A549 (cell line): ENCODE measurements around the gene TXN. TPM values are rescaled to one million over a fixed set of nuclear protein-coding genes. Genes with fewer than 3 reads are reported as not detected.

ENCODE experiments used
- ATAC-seq, 2 experiments: fragments of 200-7000 bp in 1 of 2; fragments of >200 bp in 1 of 2; cut with Nextera tagmentation in 1 of 2; cut with Tn5 transposase in 1 of 2; 3 replicates each; pipeline versions ENCODE4 v1.8.0 to v1.9.1; 2018 to 2020; ENCODE audit warnings: mild to moderate bottlenecking in 1 of 2, moderate library complexity in 1 of 2
- CTCF ChIA-PET: fragments of 300-600 bp; sonication (Branson Sonifier 250); formaldehyde crosslinking; extraction: SDS; loops from one replicate; lab custom pipeline; 2021; ENCODE audit warnings: antibody characterized with exemption, inconsistent platforms; lab: Yijun Ruan, JAX
- POLR2A ChIA-PET: fragments of 350-600 bp; formaldehyde crosslinking; extraction: SDS; loops from one replicate; lab custom pipeline; 2021; ENCODE audit warnings: antibody characterized with exemption, inconsistent platforms; lab: Yijun Ruan, JAX
- DNase-seq, 2 experiments: peaks; one replicate each; pipeline versions ENCODE4 v3.0.0 to v3.0.0-alpha.2; 2011 to 2016; ENCODE audit warnings: low read depth in 1 of 2, low spot score in 1 of 2
- FAIRE-seq: peaks from 2 replicates; lab custom pipeline; 2011; peaks lifted over from hg19 to GRCh38; lab: Jason Lieb, UNC
- H3K27ac ChIP-seq, 2 experiments: fragments of >200 bp; sonication (Bioruptor Twin); formaldehyde crosslinking; 3 replicates each; pipeline ENCODE4 v1.5.1; 2016 to 2017
- H3K4me1 ChIP-seq: fragments of >200 bp; sonication (Bioruptor Twin); formaldehyde crosslinking; 3 replicates; pipeline ENCODE4 v1.6.1; 2016
- H3K4me2 ChIP-seq: fragments of >200 bp; sonication (Bioruptor Twin); formaldehyde crosslinking; 3 replicates; pipeline ENCODE4 v1.6.1; 2016
- H3K4me3 ChIP-seq: fragments of >200 bp; sonication (Bioruptor Twin); formaldehyde crosslinking; 3 replicates; pipeline ENCODE4 v1.5.1; 2016
- H3K9me3 ChIP-seq: fragments of >200 bp; sonication (Bioruptor Twin); formaldehyde crosslinking; 3 replicates; pipeline ENCODE4 v1.6.1; 2016
- CHD2 ChIP-seq: fragments of 150-350 bp; IDR thresholded peaks from 2 replicates; pipeline ENCODE4 v1.6.1; 2014; ENCODE audit warnings: low read length; ENCODE audit not compliant: partially characterized antibody
- CHD4 ChIP-seq: fragments of 200-600 bp; sonication (generic); IDR thresholded peaks from 2 replicates; pipeline ENCODE4 v1.6.1; 2016; ENCODE audit warnings: antibody characterized with exemption, mild to moderate bottlenecking, borderline replicate concordance
- EHF ChIP-seq: fragments of 250-450 bp; sonication (Bioruptor Pico); IDR thresholded peaks from 2 replicates; pipeline ENCODE4 v1.5.0; 2020; ENCODE audit warnings: mild to moderate bottlenecking
- EP300 ChIP-seq, 2 experiments: fragments of >200 bp; sonication (Bioruptor Twin); formaldehyde crosslinking; IDR thresholded peaks; 2 replicates in 1 of 2; 3 replicates in 1 of 2; pipeline ENCODE4 v1.6.1; 2016 to 2017
- FOSB ChIP-seq: fragments of 250-450 bp; sonication (Bioruptor Pico); IDR thresholded peaks from 2 replicates; pipeline ENCODE4 v1.5.0; 2020; ENCODE audit warnings: mild to moderate bottlenecking, moderate library complexity
- FOXS1 ChIP-seq: fragments of 250-450 bp; sonication (Bioruptor Pico); IDR thresholded peaks from 2 replicates; pipeline ENCODE4 v1.5.0; 2020; ENCODE audit warnings: mild to moderate bottlenecking, moderate library complexity
- GATA3 ChIP-seq: IDR thresholded peaks from 2 replicates; pipeline ENCODE4 v1.6.1; 2012; ENCODE audit warnings: borderline replicate concordance
- HDAC2 ChIP-seq: fragments of 200-600 bp; sonication (generic); IDR thresholded peaks from 2 replicates; pipeline ENCODE4 v1.6.1; 2016
- HEYL ChIP-seq: fragments of 250-450 bp; sonication (Bioruptor Pico); IDR thresholded peaks from 2 replicates; pipeline ENCODE4 v1.8.0; 2021; ENCODE audit warnings: mild to moderate bottlenecking, moderate library complexity
- HOXA7 ChIP-seq: fragments of 250-450 bp; sonication (Bioruptor Pico); IDR thresholded peaks from 2 replicates; pipeline ENCODE4 v1.5.0; 2020; ENCODE audit warnings: mild to moderate bottlenecking, moderate library complexity
- HOXB13 ChIP-seq: fragments of 250-450 bp; sonication (Bioruptor Pico); IDR thresholded peaks from 2 replicates; pipeline ENCODE4 v1.5.0; 2020; ENCODE audit warnings: low read depth, mild to moderate bottlenecking, moderate library complexity
- HOXB5 ChIP-seq: fragments of 250-450 bp; sonication (Bioruptor Pico); IDR thresholded peaks from 2 replicates; pipeline ENCODE4 v1.5.0; 2020; ENCODE audit warnings: mild to moderate bottlenecking, moderate library complexity
- JUNB ChIP-seq: fragments of >200 bp; sonication (Bioruptor Twin); formaldehyde crosslinking; IDR thresholded peaks from 2 replicates; pipeline ENCODE4 v1.6.1; 2016
- KDM5A ChIP-seq: fragments of 200-600 bp; sonication (generic); IDR thresholded peaks from 2 replicates; pipeline ENCODE4 v1.6.1; 2016; ENCODE audit warnings: antibody characterized with exemption, mild to moderate bottlenecking
- MAFK ChIP-seq: fragments of 450-650 bp; IDR thresholded peaks from 2 replicates; pipeline ENCODE4 v1.6.1; 2014; ENCODE audit not compliant: partially characterized antibody
- MAZ ChIP-seq: fragments of 150-350 bp; IDR thresholded peaks from 2 replicates; pipeline ENCODE4 v1.6.1; 2014; ENCODE audit warnings: antibody characterized with exemption, low read depth, low read length, borderline replicate concordance
- NFE2L2 ChIP-seq: fragments of 150-350 bp; conservative IDR thresholded peaks from 2 replicates; pipeline ENCODE4 v1.6.1; 2014; ENCODE audit warnings: low read length
- NR3C1 ChIP-seq: fragments of >200 bp; sonication (Bioruptor Twin); formaldehyde crosslinking; IDR thresholded peaks from 3 replicates; pipeline ENCODE4 v1.6.1; 2017
- PHF8 ChIP-seq: fragments of 200-600 bp; sonication (generic); IDR thresholded peaks from 2 replicates; pipeline ENCODE4 v1.6.1; 2016; ENCODE audit warnings: low read depth, mild to moderate bottlenecking, antibody characterized with exemption, moderate library complexity, borderline replicate concordance
- POLR2A ChIP-seq: IDR thresholded peaks from 2 replicates; pipeline ENCODE4 v1.6.1; 2012; ENCODE audit warnings: mild to moderate bottlenecking, low read length
- RNF2 ChIP-seq: fragments of 200-600 bp; sonication (generic); IDR thresholded peaks from 2 replicates; pipeline ENCODE4 v1.6.1; 2016; ENCODE audit warnings: low read depth, mild to moderate bottlenecking, antibody characterized with exemption, moderate library complexity, borderline replicate concordance
- SMC3 ChIP-seq: fragments of >200 bp; sonication (Bioruptor Twin); formaldehyde crosslinking; IDR thresholded peaks from 3 replicates; pipeline ENCODE4 v1.6.1; 2018; ENCODE audit warnings: inconsistent platforms
- SREBF2 ChIP-seq: fragments of 450-650 bp; IDR thresholded peaks from 2 replicates; pipeline ENCODE4 v1.6.1; 2014; ENCODE audit warnings: mild to moderate bottlenecking, moderate library complexity
- ZFP36 ChIP-seq: fragments of 450-650 bp; IDR thresholded peaks from 2 replicates; pipeline ENCODE4 v1.6.1; 2014; ENCODE audit warnings: borderline replicate concordance; ENCODE audit not compliant: partially characterized antibody
- WGBS: methylation state at CpG from one replicate; pipeline ENCODE4 v1.1.6; 2017; ENCODE audit errors: missing lambda C conversion rate; 5-methylcytosine and 5-hydroxymethylcytosine counted together
- polyA plus RNA-seq, 4 experiments: library from polyadenylated mRNA; depleted of rRNA in 3 of 4; stranded (reverse); fragments of >200 nt; fragmentation: RNase III in 1 of 4; extraction: RNeasy Plus Mini Kit Qiagen cat#74134 plus additional on column Dnase treatment in 1 of 4; gene quantifications; 2 replicates in 3 of 4; 3 replicates in 1 of 4; pipeline ENCODE4 v1.2.3, GENCODE V29; 2011 to 2017
- TF ChIP-seq, protein P1 (sequence below): fragments of >200 bp; sonication (Bioruptor Twin); formaldehyde crosslinking; IDR thresholded peaks from 2 replicates; pipeline ENCODE4 v1.6.1; 2016
- TF ChIP-seq, protein P2 (sequence below): fragments of 450-650 bp; IDR thresholded peaks from 2 replicates; pipeline ENCODE4 v1.6.1; 2014; ENCODE audit warnings: antibody characterized with exemption
- TF ChIP-seq, protein P3 (sequence below): IDR thresholded peaks from 2 replicates; pipeline ENCODE4 v1.6.1; 2012
- TF ChIP-seq, protein P4 (sequence below): IDR thresholded peaks from 2 replicates; pipeline ENCODE4 v1.6.1; 2012; ENCODE audit warnings: low read depth, borderline replicate concordance
- TF ChIP-seq, protein P5 (sequence below): IDR thresholded peaks from 2 replicates; pipeline ENCODE4 v1.6.1; 2012
- TF ChIP-seq, protein P6 (sequence below): fragments of >200 bp; sonication (Bioruptor Twin); formaldehyde crosslinking; IDR thresholded peaks from 3 replicates; pipeline ENCODE4 v1.5.1; 2016

Gene TXN
- polyA plus RNA-seq, 2 of the 4 experiments (the other 2 are of a cell fraction), result 1,309 to 1,626 TPM

DNA sequence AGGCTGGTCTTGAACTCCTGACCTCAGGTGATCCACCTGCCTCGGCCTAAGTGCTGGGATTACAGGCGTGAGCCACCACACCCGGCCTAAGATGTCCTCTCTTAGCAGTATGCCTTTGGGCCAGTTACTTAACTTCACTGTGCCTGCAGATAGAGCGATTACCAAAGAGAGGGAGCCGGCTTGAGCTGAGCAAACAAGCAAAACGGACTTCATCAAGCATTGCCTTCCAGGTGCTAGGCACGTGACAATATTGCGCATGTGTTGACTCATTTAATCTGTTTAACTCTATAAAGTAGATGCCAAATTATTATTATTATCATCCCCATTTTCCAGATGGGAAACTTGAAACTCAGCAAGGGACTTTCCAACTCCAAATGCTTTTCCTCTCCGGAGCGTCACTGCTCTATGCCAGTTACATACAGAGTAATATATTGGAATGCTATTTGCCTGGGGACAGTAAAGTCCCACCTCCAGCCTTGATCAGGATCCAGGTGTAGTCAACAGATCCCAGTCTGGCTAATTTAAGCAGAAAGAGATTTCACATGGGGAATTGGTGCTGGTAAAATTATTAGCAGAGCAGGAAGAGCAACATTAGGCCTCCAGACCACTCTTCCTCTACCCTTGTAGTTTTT is 42.8 kb downstream of the TXN start:
- ATAC-seq (no peak), DNase-seq (no peak), FAIRE-seq (no peak)
- Histone ChIP-seq H3K27ac (no peak overlapping the region), H3K9me3 (no peaks in the 10 kb centered on the region), H3K4me1 (peaks cover 6% of the 10 kb centered on the region; the same call in 2 of the 3 replicates), H3K4me2 (no peak overlapping the region), H3K4me3 (no peak overlapping the region)
- POLR2A ChIA-PET, result no interaction called here
- TF ChIP-seq EP300 (IDR thresholded peaks at IDR 0.05), result no peak
- 79% methylated on average over 10 of the region's 10 CpGs for WGBS
- CTCF ChIA-PET, result interaction anchor here (0.9 to 10.0 kb wide), 5 partner anchors 26 to 410 kb away, joined by 3 to 196 read pairs (median 4); no protein-coding TSS in a partner anchor

DNA sequence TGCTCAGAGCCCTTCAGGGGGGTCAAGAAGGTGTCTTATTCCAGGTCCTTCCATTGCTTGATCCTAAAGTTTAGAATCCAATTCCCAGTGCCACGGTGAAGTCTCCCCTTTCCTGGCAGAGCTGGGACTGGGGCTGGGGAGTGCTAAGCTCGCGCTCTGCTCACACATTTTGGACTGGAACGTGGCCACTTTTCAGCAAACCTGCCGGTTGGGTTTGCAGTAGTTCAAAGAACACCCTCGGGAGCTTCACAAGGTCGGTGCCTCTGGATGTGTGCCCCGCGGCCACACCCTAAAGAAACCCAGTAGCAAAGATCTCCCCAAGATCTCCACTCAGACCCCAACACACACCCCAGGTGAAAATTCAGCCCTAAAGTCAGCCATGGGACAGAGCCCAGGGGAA is 48.3 kb downstream of the TXN start, which contains the start of gene C9orf152:
TSS of gene C9orf152 (minus strand) at position 129 of the 400 bp plus-strand sequence. CDS start 580 bp downstream, outside the sequence.
- H3K4me1 ChIP-seq, result peaks cover 10% of the 10 kb centered on the region; the same call in 2 of the 3 replicates
- ATAC-seq (no peak), DNase-seq (no peak), FAIRE-seq (no peak)
- H3K27ac ChIP-seq, result peak within 1 kb of the TSS; percentile 3 to 48; a peak in 3 of 6 replicates
- WGBS, result 61% methylated on average over 9 of the region's 9 CpGs
- ChIA-PET CTCF (interaction anchor here (1.6 to 5.5 kb wide), 4 partner anchors 11 to 220 kb away, joined by 3 to 23 read pairs (median 8); no protein-coding TSS in a partner anchor), POLR2A (no interaction called here)
- no peak within 1 kb of the TSS for H3K4me3 ChIP-seq
- H3K9me3 ChIP-seq, result no peaks in the 10 kb centered on the region
- H3K4me2 ChIP-seq, result peak within 1 kb of the TSS; percentile 29
- TF ChIP-seq, protein P1, sequence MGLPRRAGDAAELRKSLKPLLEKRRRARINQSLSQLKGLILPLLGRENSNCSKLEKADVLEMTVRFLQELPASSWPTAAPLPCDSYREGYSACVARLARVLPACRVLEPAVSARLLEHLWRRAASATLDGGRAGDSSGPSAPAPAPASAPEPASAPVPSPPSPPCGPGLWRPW, result no peak
- no peak for TF ChIP-seq MAZ
- no peak for TF ChIP-seq NR3C1
- TF ChIP-seq CHD2, result no peak
- TF ChIP-seq FOSB (CRISPR knock-in tag), result no peak
- TF ChIP-seq EP300 (IDR thresholded peaks at IDR 0.05), result no peak
- TF ChIP-seq ZFP36, result no peak
- no peak for TF ChIP-seq SMC3
- no peak for TF ChIP-seq HEYL
- no peak for TF ChIP-seq RNF2
- no peak for TF ChIP-seq HOXA7 (CRISPR knock-in tag)
- TF ChIP-seq FOXS1, result no peak
- TF ChIP-seq JUNB, result no peak
- TF ChIP-seq, protein P2, sequence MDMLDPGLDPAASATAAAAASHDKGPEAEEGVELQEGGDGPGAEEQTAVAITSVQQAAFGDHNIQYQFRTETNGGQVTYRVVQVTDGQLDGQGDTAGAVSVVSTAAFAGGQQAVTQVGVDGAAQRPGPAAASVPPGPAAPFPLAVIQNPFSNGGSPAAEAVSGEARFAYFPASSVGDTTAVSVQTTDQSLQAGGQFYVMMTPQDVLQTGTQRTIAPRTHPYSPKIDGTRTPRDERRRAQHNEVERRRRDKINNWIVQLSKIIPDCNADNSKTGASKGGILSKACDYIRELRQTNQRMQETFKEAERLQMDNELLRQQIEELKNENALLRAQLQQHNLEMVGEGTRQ, result no peak
- TF ChIP-seq, protein P3, sequence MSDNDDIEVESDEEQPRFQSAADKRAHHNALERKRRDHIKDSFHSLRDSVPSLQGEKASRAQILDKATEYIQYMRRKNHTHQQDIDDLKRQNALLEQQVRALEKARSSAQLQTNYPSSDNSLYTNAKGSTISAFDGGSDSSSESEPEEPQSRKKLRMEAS, result no peak
- TF ChIP-seq HDAC2, result no peak
- TF ChIP-seq POLR2A, result no peak

DNA sequence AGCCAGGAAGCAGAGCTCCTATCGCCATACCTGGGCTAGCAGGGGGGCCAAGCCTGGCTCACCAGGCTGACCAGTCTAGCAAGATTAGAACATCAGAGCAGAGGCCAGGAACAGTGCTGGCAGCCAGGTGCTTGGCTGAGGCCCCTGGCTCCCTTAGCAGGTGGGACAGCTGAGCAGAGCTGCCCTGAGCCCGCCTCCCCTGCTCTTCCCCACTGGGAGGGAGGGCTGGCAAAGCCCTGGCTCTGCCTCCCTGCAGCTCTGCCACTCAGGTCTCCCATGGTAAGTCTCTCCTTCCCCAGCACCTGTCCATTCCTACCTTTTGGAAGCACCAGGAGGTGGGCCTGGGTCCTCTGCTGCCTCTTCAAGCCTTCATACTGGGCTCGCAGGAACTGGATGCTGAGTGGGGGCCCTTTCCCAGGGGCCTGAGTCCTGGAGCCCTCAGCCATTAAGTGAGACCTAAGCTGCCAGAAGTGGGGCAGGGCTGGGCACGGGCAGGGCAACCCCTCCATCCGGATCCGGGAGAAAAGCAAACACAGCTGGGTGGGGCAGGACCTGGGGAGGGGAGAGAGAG is 49.2 kb downstream of the TXN start:
- 60% methylated on average over 3 of the region's 6 CpGs for WGBS
- DNase-seq (no peak), FAIRE-seq (no peak), ATAC-seq (no peak; a peak in 3 of 6 replicates)
- POLR2A ChIA-PET, result no interaction called here
- CTCF ChIA-PET, result interaction anchor here (1.3 to 5.5 kb wide), 6 partner anchors 9 to 304 kb away, joined by 3 to 23 read pairs (median 6); no protein-coding TSS in a partner anchor
- H3K4me2 ChIP-seq, result peak overlapping the region; percentile 29
- no peaks in the 10 kb centered on the region for H3K9me3 ChIP-seq
- H3K4me1 ChIP-seq, result peaks cover 10% of the 10 kb centered on the region; the same call in 2 of the 3 replicates
- peak overlapping the region; percentile 3 to 48; a peak in 3 of 6 replicates for H3K27ac ChIP-seq
- H3K4me3 ChIP-seq, result no peak overlapping the region
- TF ChIP-seq, protein P4, sequence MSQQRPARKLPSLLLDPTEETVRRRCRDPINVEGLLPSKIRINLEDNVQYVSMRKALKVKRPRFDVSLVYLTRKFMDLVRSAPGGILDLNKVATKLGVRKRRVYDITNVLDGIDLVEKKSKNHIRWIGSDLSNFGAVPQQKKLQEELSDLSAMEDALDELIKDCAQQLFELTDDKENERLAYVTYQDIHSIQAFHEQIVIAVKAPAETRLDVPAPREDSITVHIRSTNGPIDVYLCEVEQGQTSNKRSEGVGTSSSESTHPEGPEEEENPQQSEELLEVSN, result no peak
- no peak for TF ChIP-seq MAFK
- TF ChIP-seq KDM5A, result no peak
- TF ChIP-seq HDAC2, result no peak
- TF ChIP-seq, protein P5, sequence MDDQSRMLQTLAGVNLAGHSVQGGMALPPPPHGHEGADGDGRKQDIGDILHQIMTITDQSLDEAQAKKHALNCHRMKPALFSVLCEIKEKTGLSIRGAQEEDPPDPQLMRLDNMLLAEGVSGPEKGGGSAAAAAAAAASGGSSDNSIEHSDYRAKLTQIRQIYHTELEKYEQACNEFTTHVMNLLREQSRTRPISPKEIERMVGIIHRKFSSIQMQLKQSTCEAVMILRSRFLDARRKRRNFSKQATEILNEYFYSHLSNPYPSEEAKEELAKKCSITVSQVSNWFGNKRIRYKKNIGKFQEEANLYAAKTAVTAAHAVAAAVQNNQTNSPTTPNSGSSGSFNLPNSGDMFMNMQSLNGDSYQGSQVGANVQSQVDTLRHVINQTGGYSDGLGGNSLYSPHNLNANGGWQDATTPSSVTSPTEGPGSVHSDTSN, result no peak
- TF ChIP-seq GATA3, result no peak
- TF ChIP-seq SREBF2, result no peak
- no peak for TF ChIP-seq NFE2L2
- no peak for TF ChIP-seq HOXB5 (CRISPR knock-in tag)
- no peak for TF ChIP-seq CHD4
- no peak for TF ChIP-seq PHF8
- TF ChIP-seq, protein P6, sequence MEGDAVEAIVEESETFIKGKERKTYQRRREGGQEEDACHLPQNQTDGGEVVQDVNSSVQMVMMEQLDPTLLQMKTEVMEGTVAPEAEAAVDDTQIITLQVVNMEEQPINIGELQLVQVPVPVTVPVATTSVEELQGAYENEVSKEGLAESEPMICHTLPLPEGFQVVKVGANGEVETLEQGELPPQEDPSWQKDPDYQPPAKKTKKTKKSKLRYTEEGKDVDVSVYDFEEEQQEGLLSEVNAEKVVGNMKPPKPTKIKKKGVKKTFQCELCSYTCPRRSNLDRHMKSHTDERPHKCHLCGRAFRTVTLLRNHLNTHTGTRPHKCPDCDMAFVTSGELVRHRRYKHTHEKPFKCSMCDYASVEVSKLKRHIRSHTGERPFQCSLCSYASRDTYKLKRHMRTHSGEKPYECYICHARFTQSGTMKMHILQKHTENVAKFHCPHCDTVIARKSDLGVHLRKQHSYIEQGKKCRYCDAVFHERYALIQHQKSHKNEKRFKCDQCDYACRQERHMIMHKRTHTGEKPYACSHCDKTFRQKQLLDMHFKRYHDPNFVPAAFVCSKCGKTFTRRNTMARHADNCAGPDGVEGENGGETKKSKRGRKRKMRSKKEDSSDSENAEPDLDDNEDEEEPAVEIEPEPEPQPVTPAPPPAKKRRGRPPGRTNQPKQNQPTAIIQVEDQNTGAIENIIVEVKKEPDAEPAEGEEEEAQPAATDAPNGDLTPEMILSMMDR, result no peak
- TF ChIP-seq EHF, result no peak
- TF ChIP-seq HOXB13 (CRISPR knock-in tag), result no peak
